NCI-H1436 treated with DMSO at 0.1 percent for 48 hours (cell line): Measurements from ENCODE around the gene LRRC3B.

Source experiments
- DNase-seq: peaks from one replicate; lab custom pipeline; 2025; lab: John Stamatoyannopoulos, UW

The LRRC3B gene

GRCh38 chr3:26708501-26708900, 85.9 kb downstream of the LRRC3B start:
- no peak for DNase-seq

GRCh38 chr3:26712211-26713026, 89.8 kb downstream of the LRRC3B start:
- no peak for DNase-seq

- DNase-seq = no peak
Observed at GRCh38 chr3:26713091-26713490, 90.5 kb downstream of the LRRC3B start.

- DNase-seq = no peak
Observed at GRCh38 chr3:26714485-26714884, 91.9 kb downstream of the LRRC3B start.

- no peak for DNase-seq
Observed at GRCh38 chr3:26715431-26715830, 92.9 kb downstream of the LRRC3B start.

- DNase-seq = no peak
Observed at GRCh38 chr3:26718315-26718714, 95.7 kb downstream of the LRRC3B start.

- DNase-seq = no peak
Observed at GRCh38 chr3:26719134-26719533, 96.6 kb downstream of the LRRC3B start.

- no peak for DNase-seq
Observed at GRCh38 chr3:26721047-26721446, 98.5 kb downstream of the LRRC3B start.

- no peak for DNase-seq
Observed at GRCh38 chr3:26731843-26732242, 109.3 kb downstream of the LRRC3B start.

- no peak for DNase-seq
Observed at GRCh38 chr3:26750263-26750662, 127.7 kb downstream of the LRRC3B start.

GRCh38 chr3:26752466-26752865, 129.9 kb downstream of the LRRC3B start:
- no peak for DNase-seq

GRCh38 chr3:26753095-26753494, 130.5 kb downstream of the LRRC3B start:
- DNase-seq = no peak

- no peak for DNase-seq
Observed at GRCh38 chr3:26757978-26758377, 135.4 kb downstream of the LRRC3B start.
